Measurements from ENCODE around the gene RYR2. TPM values are rescaled to one million over a fixed set of nuclear protein-coding genes. Genes with fewer than 3 reads are reported as not detected.

Gene RYR2
- total and polyA plus RNA-seq, 2 of the 8 experiments (the other 6 are each of a cell fraction or from before 2014, with no cell fraction given), result 1.3 to 4.4 TPM

- Histone ChIP-seq H2AFZ (ENCODE audit: low read length) (no peak overlapping the region), H2BK12ac (ENCODE audit: low read depth, low read length) (no peak overlapping the region), H2AK5ac (ENCODE audit: low read depth, low read length) (no peak overlapping the region), H3K79me2 (ENCODE audit: control insufficient read depth in 1 of 2, insufficient read depth in 2 of 2, low read length in 2 of 2) (no peaks in the 10 kb centered on the region), H3K36me3 (ENCODE audit: control insufficient read depth in 2 of 4, insufficient read depth in 4 of 4, low read length in 3 of 4) (no peaks in the 10 kb centered on the region), H2BK20ac (ENCODE audit: low read length) (no peak overlapping the region), H2BK120ac (replicated peaks; ENCODE audit: low read depth, low read length) (no peak overlapping the region), H3K14ac (ENCODE audit: insufficient read length) (no peak overlapping the region), H3K23me2 (ENCODE audit: low read depth, low read length) (no peaks in the 10 kb centered on the region), H4K20me1 (replicated peaks in 1 of 2; ENCODE audit: control insufficient read depth in 1 of 2, insufficient read depth in 2 of 2, low read length in 2 of 2) (no peaks in the 10 kb centered on the region), H3K27ac (ENCODE audit: low read depth, low read length) (no peak overlapping the region), H3K9me3 (ENCODE audit: insufficient read depth in 2 of 2, low read depth in 1 of 2, low read length in 1 of 2) (no peaks in the 10 kb centered on the region), H4K5ac (ENCODE audit: insufficient read length, low read depth, low read length) (no peak overlapping the region), H3K4me3 (ENCODE audit: extremely low read depth in 1 of 4, insufficient read depth in 2 of 4, low read depth in 3 of 4, low read length in 4 of 4) (no peak overlapping the region), H2BK15ac (ENCODE audit: low read length) (no peak overlapping the region), H3K4me2 (ENCODE audit: insufficient read depth in 1 of 2, low read depth in 2 of 2, low read length in 2 of 2) (no peak overlapping the region), H3K23ac (ENCODE audit: insufficient read length) (no peak overlapping the region), H3K79me1 (ENCODE audit: low read depth, low read length) (no peaks in the 10 kb centered on the region), H3K27me3 (replicated peaks in 1 of 4; ENCODE audit: control insufficient read depth in 3 of 4, extremely low read depth in 1 of 4, insufficient read depth in 3 of 4, low read length in 3 of 4) (no peaks in the 10 kb centered on the region), H3K4me1 (replicated peaks in 1 of 4; ENCODE audit: control insufficient read depth in 3 of 4, insufficient read depth in 4 of 4, low read length in 3 of 4) (no peaks in the 10 kb centered on the region), H4K91ac (replicated peaks; ENCODE audit: insufficient read length, low read length) (no peak overlapping the region), H2BK5ac (ENCODE audit: low read depth, low read length) (no peak overlapping the region), H3K9ac (replicated peaks in 1 of 4; ENCODE audit: extremely low read depth in 1 of 4, low read depth in 3 of 4, low read length in 3 of 4) (no peak overlapping the region), H4K8ac (ENCODE audit: extremely low read depth, insufficient read depth, low read length) (no peak overlapping the region), H3K56ac (replicated peaks; ENCODE audit: insufficient read length, low read depth, low read length) (no peak overlapping the region), H3K4ac (replicated peaks; ENCODE audit: insufficient read length, low read depth, low read length) (no peak overlapping the region), H3K18ac (ENCODE audit: extremely low read depth, low read length) (no peak overlapping the region)
- FAIRE-seq (no peak), DNase-seq (ENCODE audit: low read depth in 1 of 2, low spot score in 2 of 2) (no peak)
- ChIA-PET CTCF (ENCODE audit: partially characterized antibody) (interaction anchor here (1.0 kb wide), 1 partner anchor 14 kb away, joined by 4 read pairs; no protein-coding TSS in a partner anchor), POLR2A (ENCODE audit: partially characterized antibody) (no interaction called here)
- TF ChIP-seq JUN (IDR thresholded peaks at IDR 0.05; ENCODE audit: low read depth, low read length), result no peak
- no peak for TF ChIP-seq SIX5 (IDR thresholded peaks at IDR 0.05; ENCODE audit: low read depth, low read length)
- no peak for TF ChIP-seq RXRA (IDR thresholded peaks at IDR 0.05; ENCODE audit: insufficient read depth, low read depth, low read length)
- no peak for TF ChIP-seq EGR1 (IDR thresholded peaks at IDR 0.05; ENCODE audit: borderline replicate concordance, low read depth, low read length)
- no peak for TF ChIP-seq BRCA1 (IDR thresholded peaks at IDR 0.05; ENCODE audit: low read depth, low read length)
- no peak for TF ChIP-seq MAX (IDR thresholded peaks at IDR 0.05)
- TF ChIP-seq YY1 (IDR thresholded peaks at IDR 0.05; ENCODE audit: low read depth, low read length), result no peak
- TF ChIP-seq E2F6 (IDR thresholded peaks at IDR 0.05), result no peak
- no peak for TF ChIP-seq SIRT6 (IDR thresholded peaks at IDR 0.05; ENCODE audit: low read length)
- WGBS, 2 experiments (ENCODE audit: extremely low coverage in 1 of 2, insufficient coverage in 1 of 2, insufficient read length in 1 of 2, insufficient replicate concordance in 2 of 2, low coverage in 1 of 2, low lambda C conversion rate in 2 of 2, missing lambda C conversion rate in 1 of 2), result 94% methylated on average over 5 of the region's 5 CpGs; no CpG with 5 or more reads in 1 of the 2 experiments
Observed at GRCh38 chr1:237634922-237635321, 592.9 kb downstream of the RYR2 start.
